Measurements from ENCODE around the gene P4HB.

The P4HB gene
- 646 to 1,208 (median 903) reads per million in 18 experiments for total RNA-seq

GRCh38 chr17:81859906-81860755, at the start of gene P4HB:
TSS of gene P4HB (minus strand) at chr17:81860535. CDS start at chr17:81860471, 64 bp downstream.
- DNase-seq: peak in 1 of 2 donors; percentile 22

GRCh38 chr17:81909231-81909630, 48.9 kb upstream of the P4HB start:
- DNase-seq: no peak

- no peak for DNase-seq
Observed at GRCh38 chr17:81908793-81909192, 48.5 kb upstream of the P4HB start.

GRCh38 chr17:81907219-81908145, 47.1 kb upstream of the P4HB start:
- no peak for DNase-seq

- DNase-seq: no peak
Observed at GRCh38 chr17:81906476-81907218, 46.3 kb upstream of the P4HB start.

- DNase-seq: no peak
Observed at GRCh38 chr17:81905993-81906392, 45.7 kb upstream of the P4HB start.

- DNase-seq: no peak
Observed at GRCh38 chr17:81905424-81905875, 45.1 kb upstream of the P4HB start.

- no peak for DNase-seq
Observed at GRCh38 chr17:81904600-81905423, 44.5 kb upstream of the P4HB start.

- DNase-seq: no peak
Observed at GRCh38 chr17:81903896-81904599, 43.7 kb upstream of the P4HB start.

GRCh38 chr17:81903415-81903831, 43.1 kb upstream of the P4HB start:
- no peak for DNase-seq

GRCh38 chr17:81902653-81903414, 42.5 kb upstream of the P4HB start:
- DNase-seq: no peak

- DNase-seq: peak in 1 of 2 donors; percentile 43
Observed at GRCh38 chr17:81902023-81902652, 41.8 kb upstream of the P4HB start, which contains the start of gene NPB. TSS of gene NPB (plus strand) at chr17:81902238. CDS start at chr17:81902278, 40 bp downstream.

- DNase-seq: no peak
Observed at GRCh38 chr17:81901167-81902022, 41.1 kb upstream of the P4HB start.

GRCh38 chr17:81900181-81900820, 40.0 kb upstream of the P4HB start:
- DNase-seq: no peak

- DNase-seq: no peak
Observed at GRCh38 chr17:81899514-81900166, 39.3 kb upstream of the P4HB start.

- DNase-seq: no peak
Observed at GRCh38 chr17:81898885-81899284, 38.5 kb upstream of the P4HB start.

Measured in inflammatory macrophage (primary cell).